GM19467 (cell line): ENCODE results near the gene POTED.
"Not testable (repeated sequence)": the region's sequence is repeated elsewhere in the genome, so short reads cannot be mapped to it uniquely, and the experiment has no call there.

ENCODE experiments used
- ATAC-seq: cut with Tn5 transposase; IDR thresholded peaks from one replicate; pipeline ENCODE4 v1.9.1; 2021; ENCODE audit warnings: mild to moderate bottlenecking, moderate library complexity; ENCODE audit not compliant: unreplicated experiment

POTED gene

DNA sequence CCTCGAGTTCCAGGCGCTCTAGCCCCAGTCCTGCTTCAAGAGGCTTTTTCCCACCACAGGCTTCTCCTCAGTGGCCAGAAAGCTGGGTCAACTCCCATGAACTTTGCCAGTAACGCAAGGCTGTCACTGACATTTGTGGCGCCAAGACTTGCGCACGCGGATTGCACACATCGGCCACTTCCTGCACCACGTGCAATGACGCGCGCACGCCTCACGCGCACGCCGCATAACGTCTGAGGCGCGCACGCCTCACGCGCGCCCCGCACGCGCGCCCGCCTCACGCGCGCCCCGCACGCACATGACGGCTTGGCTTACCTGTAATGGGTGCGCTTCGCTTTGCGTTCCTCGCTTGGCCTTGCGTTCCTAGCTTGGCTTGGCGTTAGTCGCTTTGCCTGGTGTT lies at the start of gene POTED:
Gene POTED, plus strand, starts transcription at position 301 of the 400 bp plus-strand sequence. CDS start 452 bp downstream, outside the sequence.
- ATAC-seq, result not testable (repeated sequence)

GRCh38 chr21:13650101-13650500 lies 40.5 kb downstream of the POTED start:
- ATAC-seq, result not testable (repeated sequence)

DNA sequence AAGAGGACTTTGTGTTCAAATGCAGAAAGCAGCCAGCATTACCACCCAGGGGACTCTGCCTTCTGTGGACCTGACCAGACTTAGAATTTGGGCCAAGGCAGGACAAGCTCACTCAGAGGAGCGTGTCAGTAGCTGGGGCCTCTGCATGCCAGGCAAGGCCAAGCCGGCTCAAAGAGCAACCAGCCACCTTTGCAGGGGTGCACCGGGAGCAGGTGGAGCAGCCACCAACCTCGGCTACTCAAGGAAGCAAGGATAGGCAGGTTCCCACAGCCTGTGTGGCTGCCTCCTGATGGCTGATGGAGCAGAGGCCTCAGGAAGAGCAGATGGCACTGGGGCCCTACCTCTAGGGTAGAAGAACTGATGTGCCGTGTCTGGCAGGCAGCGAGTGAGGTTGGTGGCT lies 42.2 kb downstream of the POTED start:
- not testable (repeated sequence) for ATAC-seq
